Transverse colon (tissue), 4 donors: Measurements from ENCODE around the gene MEDAG.

Source experiments
- CTCF ChIP-seq, 5 experiments: fragments of 200-600 bp in 3 of 5; fragments of 450-650 bp in 2 of 5; sonication (generic) in 3 of 5; IDR thresholded peaks; 1 replicate in 2 of 5; 2 replicates in 3 of 5; pipeline ENCODE4 v1.5.1; 2016 to 2017; ENCODE audit warnings: antibody characterized with exemption in 5 of 5, inconsistent platforms in 3 of 5, mild to moderate bottlenecking in 2 of 5, moderate library complexity in 1 of 5
- EP300 ChIP-seq: sonication (generic); formaldehyde crosslinking; IDR thresholded peaks from one replicate; pipeline ENCODE4 v1.6.1; 2017; ENCODE audit warnings: antibody characterized with exemption, low read depth
- POLR2A ChIP-seq: fragments of 450-650 bp; IDR thresholded peaks from one replicate; pipeline ENCODE4 v1.6.1; 2016; ENCODE audit warnings: antibody characterized with exemption, mild to moderate bottlenecking, moderate library complexity
- POLR2AphosphoS5 ChIP-seq, 3 donors: sonication (generic); formaldehyde crosslinking; IDR thresholded peaks; one replicate each; pipeline ENCODE4 v1.6.1; 2016; ENCODE audit warnings: antibody characterized with exemption in 3 of 3

DNA sequence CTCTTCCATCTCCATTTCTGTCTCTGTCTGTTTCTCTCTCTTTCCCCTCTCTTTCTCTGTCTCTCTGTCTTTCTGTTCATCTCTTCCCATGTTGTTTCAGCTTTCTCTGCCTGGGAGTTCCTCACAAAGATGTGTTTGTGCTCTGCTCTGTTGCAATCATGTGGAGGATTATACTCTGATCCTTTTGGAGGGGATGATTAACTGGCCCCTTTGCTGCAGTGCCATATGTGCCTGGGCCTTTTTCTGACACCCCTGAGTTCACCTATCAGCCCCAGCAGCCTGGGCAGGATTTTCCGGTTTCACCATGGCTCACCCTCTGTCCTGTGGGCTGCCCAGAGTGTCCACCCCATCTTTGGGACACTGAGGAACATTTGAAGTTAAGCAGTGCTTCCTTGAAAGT, 17.3 kb downstream of the MEDAG start:
- no peak for TF ChIP-seq CTCF (IDR thresholded peaks at IDR 0.05)
- no peak for TF ChIP-seq POLR2AphosphoS5 (IDR thresholded peaks at IDR 0.05)
- TF ChIP-seq POLR2A = no peak
- TF ChIP-seq EP300 = no peak
